ENCODE results near the gene PTX4.
"Not testable (repeated sequence)": the region's sequence is repeated elsewhere in the genome, so short reads cannot be mapped to it uniquely, and the experiment has no call there.

The PTX4 gene

GRCh38 chr16:1443980-1444729 is 44.6 kb downstream of the PTX4 start, which contains the start of gene CCDC154:
Gene CCDC154 (minus strand): TSS chr16:1444556. CDS start chr16:1444322, 234 bp downstream.
- no peak for DNase-seq (ENCODE audit: low spot score)

- DNase-seq (ENCODE audit: low spot score) = no peak
Observed at GRCh38 chr16:1443403-1443973, 45.3 kb downstream of the PTX4 start.

- DNase-seq (ENCODE audit: low spot score) = no peak
Observed at GRCh38 chr16:1442697-1443096, 46.0 kb downstream of the PTX4 start.

- DNase-seq (ENCODE audit: low spot score) = no peak
Observed at GRCh38 chr16:1441391-1441829, 47.3 kb downstream of the PTX4 start.

- DNase-seq (ENCODE audit: low spot score) = not testable (repeated sequence)
Observed at GRCh38 chr16:1439699-1440074, 49.1 kb downstream of the PTX4 start.

- no peak for DNase-seq (ENCODE audit: low spot score)
Observed at GRCh38 chr16:1439058-1439698, 49.6 kb downstream of the PTX4 start.

- DNase-seq (ENCODE audit: low spot score) = no peak
Observed at GRCh38 chr16:1438229-1439057, 50.3 kb downstream of the PTX4 start.

GRCh38 chr16:1437606-1438005 is 51.1 kb downstream of the PTX4 start:
- DNase-seq (ENCODE audit: low spot score) = no peak

- no peak for DNase-seq (ENCODE audit: low spot score)
Observed at GRCh38 chr16:1436731-1437355, 51.9 kb downstream of the PTX4 start.

GRCh38 chr16:1435921-1436697 is 52.6 kb downstream of the PTX4 start:
- DNase-seq (ENCODE audit: low spot score) = no peak

All from germinal center (tissue), 1 donor.